ENCODE results near the gene ADH4.

GRCh38 chr4:99084595-99084994, 59.5 kb downstream of the ADH4 start:
- TF ChIP-seq CTCF (IDR thresholded peaks at IDR 0.05) = no peak
- TF ChIP-seq EP300 (IDR thresholded peaks at IDR 0.05; ENCODE audit: low read depth) = no peak
- no peak for TF ChIP-seq POLR2A (IDR thresholded peaks at IDR 0.05)
- TF ChIP-seq POLR2AphosphoS5 (IDR thresholded peaks at IDR 0.05) = no peak
